Neutrophil (primary cell): ENCODE results near the gene TMEM144.

Source experiments
- H3K27ac ChIP-seq: fragments of 200-600 bp; sonication (generic); 2 replicates; pipeline ENCODE4 v1.5.1; 2016; ENCODE audit warnings: mild to moderate bottlenecking, moderate library complexity
- H3K27me3 ChIP-seq: fragments of 200-600 bp; sonication (generic); 2 replicates; pipeline ENCODE4 v1.6.0; 2016; ENCODE audit warnings: mild to moderate bottlenecking
- H3K36me3 ChIP-seq: fragments of 200-600 bp; sonication (generic); 2 replicates; pipeline ENCODE4 v1.5.1; 2017
- H3K4me1 ChIP-seq, 2 experiments: fragments of 200-600 bp in 1 of 2; sonication (generic) in 1 of 2; 1 replicate in 1 of 2; 2 replicates in 1 of 2; pipeline versions ENCODE4 v1.5.1 to v1.6.1; 2013 to 2016; ENCODE audit warnings: low read depth in 1 of 2, low read length in 1 of 2, mild to moderate bottlenecking in 1 of 2, moderate library complexity in 1 of 2; ENCODE audit not compliant: control insufficient read depth in 1 of 2, insufficient read depth in 1 of 2
- H3K4me3 ChIP-seq, 2 experiments: fragments of 200-600 bp in 1 of 2; sonication (generic) in 1 of 2; 1 replicate in 1 of 2; 2 replicates in 1 of 2; pipeline ENCODE4 v1.5.1; 2013 to 2016; ENCODE audit warnings: low read depth in 1 of 2, low read length in 1 of 2, mild to moderate bottlenecking in 1 of 2, moderate library complexity in 1 of 2
- H3K9me3 ChIP-seq: fragments of 200-600 bp; sonication (generic); 2 replicates; pipeline ENCODE4 v1.5.1; 2016
- TF ChIP-seq, protein P1 (sequence below): fragments of 200-600 bp; sonication (generic); IDR thresholded peaks from 2 replicates; pipeline ENCODE4 v1.5.1; 2016; ENCODE audit warnings: antibody characterized with exemption

Gene TMEM144

GRCh38 chr4:158166701-158167100, 43.6 kb upstream of the TMEM144 start:
- Histone ChIP-seq H3K9me3 (no peaks in the 10 kb centered on the region), H3K36me3 (no peaks in the 10 kb centered on the region), H3K27ac (no peak overlapping the region), H3K4me3 (no peak overlapping the region), H3K4me1 (peaks cover 16 to 22% of the 10 kb centered on the region in 2 experiments), H3K27me3 (peaks cover 26% of the 10 kb centered on the region)
- TF ChIP-seq, protein P1, sequence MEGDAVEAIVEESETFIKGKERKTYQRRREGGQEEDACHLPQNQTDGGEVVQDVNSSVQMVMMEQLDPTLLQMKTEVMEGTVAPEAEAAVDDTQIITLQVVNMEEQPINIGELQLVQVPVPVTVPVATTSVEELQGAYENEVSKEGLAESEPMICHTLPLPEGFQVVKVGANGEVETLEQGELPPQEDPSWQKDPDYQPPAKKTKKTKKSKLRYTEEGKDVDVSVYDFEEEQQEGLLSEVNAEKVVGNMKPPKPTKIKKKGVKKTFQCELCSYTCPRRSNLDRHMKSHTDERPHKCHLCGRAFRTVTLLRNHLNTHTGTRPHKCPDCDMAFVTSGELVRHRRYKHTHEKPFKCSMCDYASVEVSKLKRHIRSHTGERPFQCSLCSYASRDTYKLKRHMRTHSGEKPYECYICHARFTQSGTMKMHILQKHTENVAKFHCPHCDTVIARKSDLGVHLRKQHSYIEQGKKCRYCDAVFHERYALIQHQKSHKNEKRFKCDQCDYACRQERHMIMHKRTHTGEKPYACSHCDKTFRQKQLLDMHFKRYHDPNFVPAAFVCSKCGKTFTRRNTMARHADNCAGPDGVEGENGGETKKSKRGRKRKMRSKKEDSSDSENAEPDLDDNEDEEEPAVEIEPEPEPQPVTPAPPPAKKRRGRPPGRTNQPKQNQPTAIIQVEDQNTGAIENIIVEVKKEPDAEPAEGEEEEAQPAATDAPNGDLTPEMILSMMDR = no peak

DNA sequence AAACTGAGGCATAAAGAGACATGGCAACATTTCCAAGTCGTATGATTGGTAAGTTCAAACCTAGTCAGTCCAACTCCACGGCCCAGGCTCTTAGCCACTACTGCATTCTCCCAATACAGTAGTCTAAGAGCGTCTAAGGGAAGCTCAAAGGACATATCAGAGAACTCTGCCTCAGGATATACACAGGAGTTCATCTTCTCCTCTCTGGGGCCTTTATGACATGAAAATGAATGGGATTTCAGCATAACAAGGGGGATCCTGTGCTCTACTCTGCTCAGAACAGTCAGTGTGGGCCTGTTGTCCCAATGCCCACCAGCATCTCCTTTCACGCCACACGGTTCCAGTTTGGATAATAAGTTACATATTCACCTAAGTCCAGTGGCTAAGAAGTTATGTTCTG, 41.7 kb upstream of the TMEM144 start:
- Histone ChIP-seq H3K4me3 (no peak overlapping the region), H3K36me3 (no peaks in the 10 kb centered on the region), H3K4me1 (peaks cover 26 to 33% of the 10 kb centered on the region in 2 experiments), H3K27ac (no peak overlapping the region), H3K9me3 (no peaks in the 10 kb centered on the region), H3K27me3 (peaks cover 35% of the 10 kb centered on the region)
- TF ChIP-seq, protein P1 = no peak

DNA sequence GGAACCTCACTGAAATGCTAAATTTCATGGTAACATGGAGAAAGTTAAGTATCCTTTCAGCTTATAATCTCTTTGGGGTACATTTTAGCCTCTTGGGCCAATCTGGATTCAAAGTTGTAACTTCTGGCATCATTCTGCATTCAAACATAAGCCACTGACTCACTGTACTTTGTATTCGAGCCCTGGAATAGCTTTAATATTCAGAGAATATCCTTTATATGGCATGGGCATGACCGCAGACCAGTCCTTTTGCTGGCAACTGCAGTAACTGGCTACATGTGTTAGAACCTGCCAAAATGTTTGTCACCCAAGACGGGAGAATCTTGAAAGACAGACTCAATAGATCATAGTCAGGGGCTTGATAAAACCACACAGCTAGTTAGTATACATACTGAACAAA, 40.8 kb upstream of the TMEM144 start:
- H3K9me3 ChIP-seq = no peaks in the 10 kb centered on the region
- no peak overlapping the region for H3K27ac ChIP-seq
- no peaks in the 10 kb centered on the region for H3K36me3 ChIP-seq
- H3K4me1 ChIP-seq = peaks cover 26 to 33% of the 10 kb centered on the region in 2 experiments
- TF ChIP-seq, protein P1 = no peak
- H3K27me3 ChIP-seq = peaks cover 35% of the 10 kb centered on the region
- no peak overlapping the region for H3K4me3 ChIP-seq

GRCh38 chr4:158169931-158170690, 40.2 kb upstream of the TMEM144 start:
- no peak overlapping the region for H3K27ac ChIP-seq
- TF ChIP-seq, protein P1 = no peak
- H3K27me3 ChIP-seq = peaks cover 35% of the 10 kb centered on the region
- no peaks in the 10 kb centered on the region for H3K36me3 ChIP-seq
- H3K4me1 ChIP-seq = peaks cover 26 to 33% of the 10 kb centered on the region in 2 experiments
- no peaks in the 10 kb centered on the region for H3K9me3 ChIP-seq
- H3K4me3 ChIP-seq = peak overlapping the region; percentile 45 to 47

DNA sequence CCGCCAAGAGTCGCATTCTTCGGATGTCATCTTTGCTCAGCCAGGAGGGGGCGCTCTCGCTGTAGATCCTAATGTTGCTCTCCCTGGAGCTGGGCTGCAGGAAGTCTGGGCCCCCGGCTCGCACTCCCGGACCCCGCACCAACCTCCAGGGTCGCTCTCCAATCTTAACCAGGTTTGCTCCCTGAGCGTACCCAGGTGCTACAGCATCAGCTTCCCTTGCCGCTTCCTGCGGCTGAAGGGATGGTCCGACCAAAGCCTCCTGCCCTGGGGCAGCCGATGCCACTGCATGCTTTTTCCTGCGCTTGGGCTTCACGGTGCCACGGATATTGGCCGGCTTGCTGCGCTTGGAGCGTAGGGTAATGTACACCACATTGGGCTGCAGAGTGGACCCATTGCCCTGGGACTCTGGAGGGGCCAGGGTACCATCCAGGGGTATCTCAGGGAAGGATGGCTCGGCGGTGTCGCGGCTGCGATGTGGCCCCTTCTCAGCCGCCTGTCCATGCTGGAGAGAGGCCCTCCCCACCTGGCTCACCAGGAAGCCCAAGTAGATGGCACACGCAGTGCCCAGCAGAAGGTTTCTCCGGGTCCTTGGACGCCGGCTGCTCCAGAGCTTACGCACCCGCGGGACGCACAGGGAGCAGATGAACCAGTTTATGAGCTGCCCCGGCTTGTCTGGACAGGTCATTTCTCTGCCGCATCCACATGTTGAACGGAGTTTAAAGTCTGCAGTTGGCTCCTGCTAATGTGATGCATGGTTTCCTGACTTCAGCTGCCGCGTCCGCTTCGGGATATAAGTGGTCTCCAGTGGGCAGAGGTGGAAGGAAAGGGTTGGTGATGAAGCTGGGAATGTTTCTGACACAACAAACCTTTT, 39.4 kb upstream of the TMEM144 start:
- Histone ChIP-seq H3K4me1 (peaks cover 26 to 33% of the 10 kb centered on the region in 2 experiments), H3K4me3 (peak overlapping the region; percentile 45 to 47), H3K27ac (no peak overlapping the region), H3K36me3 (no peaks in the 10 kb centered on the region), H3K27me3 (peaks cover 35% of the 10 kb centered on the region), H3K9me3 (no peaks in the 10 kb centered on the region)
- TF ChIP-seq, protein P1 = peak; percentile 54
